GM13977 (cell line): ENCODE results near the gene EFCAB8.

Experiments
- DNase-seq: peaks from one replicate; pipeline ENCODE4 v3.0.0; 2012; ENCODE audit warnings: low spot score
- in situ Hi-C: fragments of 300-500 bp; cut with MboI; formaldehyde crosslinking; loops from one replicate; pipeline ENCODE4 v1.12.0; 2022; ENCODE audit warnings: low sequenced_read_pairs, low pct_unique_long_range_greater_than_20kb, mixed read lengths, inconsistent platforms; ENCODE audit not compliant: unreplicated experiment
- TF ChIP-seq, protein P1 (sequence below): IDR thresholded peaks from 2 replicates; pipeline ENCODE4 v1.5.1; 2012; ENCODE audit warnings: mild to moderate bottlenecking, control low read depth; ENCODE audit not compliant: insufficient read depth; ENCODE audit errors: extremely low read depth, missing control alignments

Gene EFCAB8

DNA sequence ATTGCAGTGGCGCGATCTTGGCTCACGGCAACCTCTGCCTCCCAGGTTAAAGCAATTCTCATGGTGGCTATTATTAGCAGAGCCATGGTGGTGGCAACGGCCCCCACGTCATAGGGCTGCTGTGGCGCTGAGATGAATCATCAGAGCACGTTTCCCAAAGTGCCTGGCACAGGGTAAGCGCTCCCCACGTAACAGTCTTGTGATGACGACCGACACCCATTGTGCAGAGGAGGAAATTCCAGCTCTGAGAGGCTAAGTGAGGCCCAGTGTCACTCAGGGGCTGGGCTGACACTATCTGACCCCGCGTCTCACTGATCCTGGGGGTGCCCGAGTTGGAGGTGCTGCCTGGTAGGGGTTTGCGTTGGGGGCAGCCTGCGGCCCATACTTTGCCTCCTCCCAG lies 129.3 kb downstream of the EFCAB8 start:
- DNase-seq, result no peak

DNA sequence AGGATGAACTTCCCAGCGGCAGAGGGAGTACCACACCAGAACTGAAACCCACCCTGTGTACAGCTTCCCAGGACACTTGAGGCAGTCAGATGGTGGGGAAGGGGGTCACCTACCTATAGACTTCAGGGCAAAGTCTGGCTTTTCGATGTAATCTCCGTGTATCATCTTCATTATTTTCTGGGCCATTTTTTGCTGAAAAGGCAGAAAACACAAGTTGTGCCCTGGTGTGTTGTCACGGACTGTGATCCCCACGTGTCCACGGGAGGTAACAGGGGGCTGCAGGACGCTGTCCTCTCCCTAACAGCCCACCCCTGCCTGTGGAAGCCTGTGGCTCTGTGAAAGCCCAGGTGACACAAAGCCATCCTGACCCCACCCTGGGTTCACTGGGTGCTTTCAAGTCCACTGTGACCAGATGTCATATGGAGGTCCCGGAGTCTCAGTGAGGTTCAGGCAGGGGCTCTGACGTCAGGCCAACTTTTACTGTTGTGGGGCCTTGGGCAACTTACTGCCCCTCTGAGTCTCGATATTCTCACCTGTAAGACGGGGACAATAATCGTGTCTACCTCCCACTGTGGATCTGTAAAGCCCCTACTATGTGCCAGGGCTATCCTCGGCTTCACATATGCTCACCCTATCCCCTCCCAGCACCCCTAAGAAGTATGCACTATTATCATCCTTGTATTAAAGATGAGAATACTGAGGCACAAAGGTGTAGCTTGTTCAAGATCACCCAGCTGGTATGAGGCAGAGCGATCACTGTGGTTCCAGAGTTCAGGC lies 131.0 kb downstream of the EFCAB8 start:
- TF ChIP-seq, protein P1, sequence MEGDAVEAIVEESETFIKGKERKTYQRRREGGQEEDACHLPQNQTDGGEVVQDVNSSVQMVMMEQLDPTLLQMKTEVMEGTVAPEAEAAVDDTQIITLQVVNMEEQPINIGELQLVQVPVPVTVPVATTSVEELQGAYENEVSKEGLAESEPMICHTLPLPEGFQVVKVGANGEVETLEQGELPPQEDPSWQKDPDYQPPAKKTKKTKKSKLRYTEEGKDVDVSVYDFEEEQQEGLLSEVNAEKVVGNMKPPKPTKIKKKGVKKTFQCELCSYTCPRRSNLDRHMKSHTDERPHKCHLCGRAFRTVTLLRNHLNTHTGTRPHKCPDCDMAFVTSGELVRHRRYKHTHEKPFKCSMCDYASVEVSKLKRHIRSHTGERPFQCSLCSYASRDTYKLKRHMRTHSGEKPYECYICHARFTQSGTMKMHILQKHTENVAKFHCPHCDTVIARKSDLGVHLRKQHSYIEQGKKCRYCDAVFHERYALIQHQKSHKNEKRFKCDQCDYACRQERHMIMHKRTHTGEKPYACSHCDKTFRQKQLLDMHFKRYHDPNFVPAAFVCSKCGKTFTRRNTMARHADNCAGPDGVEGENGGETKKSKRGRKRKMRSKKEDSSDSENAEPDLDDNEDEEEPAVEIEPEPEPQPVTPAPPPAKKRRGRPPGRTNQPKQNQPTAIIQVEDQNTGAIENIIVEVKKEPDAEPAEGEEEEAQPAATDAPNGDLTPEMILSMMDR, result no peak
- in situ Hi-C loops, result no loop called here
- no peak for DNase-seq

More for the DNA sequence above, 129.3 kb downstream of the EFCAB8 start:
- in situ Hi-C loops, result no loop called here
- TF ChIP-seq, protein P1, result no peak

DNA sequence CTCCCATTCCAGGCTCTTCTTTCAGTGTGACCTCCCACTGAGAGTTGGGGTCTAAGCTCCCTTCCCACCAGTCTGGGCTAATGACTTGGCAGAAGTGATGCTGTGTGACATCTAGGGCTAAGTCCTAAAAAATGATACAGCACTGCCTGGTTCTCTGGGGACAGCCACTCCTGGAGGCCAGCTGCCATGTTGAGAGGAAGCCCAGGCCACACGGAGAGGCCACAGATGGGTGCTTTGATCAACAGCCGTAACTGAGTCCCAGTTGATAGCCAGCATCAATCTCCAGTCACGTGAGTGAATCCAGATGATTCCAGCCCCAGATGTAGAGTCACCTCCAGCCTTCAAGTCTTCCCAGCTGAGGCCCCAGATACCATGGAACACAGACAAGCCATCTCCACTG lies 131.7 kb downstream of the EFCAB8 start:
- in situ Hi-C loops, result no loop called here
- TF ChIP-seq, protein P1, result no peak
- DNase-seq, result no peak

DNA sequence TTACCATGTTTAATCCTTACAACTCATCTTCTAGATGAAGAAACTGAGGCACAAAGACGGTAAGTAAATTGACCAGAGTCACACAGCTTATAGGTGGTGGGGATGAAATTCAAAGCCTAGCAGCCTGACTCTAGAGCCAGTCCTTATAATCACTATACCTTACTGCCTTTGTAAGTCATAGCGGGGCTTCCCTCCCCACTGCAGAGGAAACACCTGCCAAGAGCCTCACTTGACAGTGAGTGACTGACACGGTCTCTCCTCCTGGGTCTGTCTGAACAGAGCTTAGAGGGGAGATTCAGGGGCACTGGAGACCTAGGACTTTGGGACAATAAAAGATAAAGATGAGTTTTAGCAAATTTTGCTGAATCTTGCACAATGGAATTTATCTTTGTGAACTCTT lies 132.7 kb downstream of the EFCAB8 start:
- no peak for DNase-seq
- in situ Hi-C loops, result no loop called here
- TF ChIP-seq, protein P1, result no peak

DNA sequence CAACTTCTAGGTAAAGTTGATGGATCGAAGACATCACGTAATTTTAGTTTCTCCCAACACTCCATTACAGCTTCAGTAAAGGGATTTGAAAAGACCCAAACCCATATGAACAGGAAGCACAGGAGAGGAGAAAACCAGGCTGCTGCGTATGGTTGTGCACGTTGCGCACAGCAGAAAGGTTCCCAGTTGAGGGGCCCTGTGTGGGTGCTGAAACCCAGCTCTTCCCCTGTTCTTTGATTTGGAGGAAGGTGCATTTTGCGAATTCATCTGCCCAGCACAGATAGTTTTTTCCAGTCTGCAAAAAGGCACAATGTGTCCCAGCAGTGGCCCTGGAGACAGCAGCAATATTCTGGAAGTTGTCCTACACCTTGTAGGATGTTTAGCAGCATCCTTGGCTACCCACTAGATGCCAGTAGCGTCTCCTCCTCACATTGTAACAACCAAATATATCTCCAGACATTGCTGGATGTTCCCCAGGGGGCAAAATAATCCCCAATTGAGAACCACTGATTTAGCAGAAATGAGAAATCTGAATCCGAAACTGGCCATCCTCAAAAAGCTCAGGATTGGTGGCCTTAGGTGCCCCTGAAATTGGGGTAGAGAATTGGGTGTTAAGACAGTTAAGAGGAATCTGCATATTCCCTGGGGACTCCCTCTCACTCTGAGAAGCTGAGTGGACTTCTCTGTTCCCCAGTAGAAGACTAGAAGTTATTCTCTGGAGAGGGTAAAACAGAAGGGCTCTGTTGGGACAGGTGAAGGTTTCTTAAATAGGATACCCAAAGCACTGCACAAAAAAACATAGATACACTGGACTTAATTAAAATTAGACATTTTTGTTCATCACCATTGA lies 133.3 kb downstream of the EFCAB8 start:
- TF ChIP-seq, protein P1, result no peak
- in situ Hi-C loops, result no loop called here
- DNase-seq, result no peak

DNA sequence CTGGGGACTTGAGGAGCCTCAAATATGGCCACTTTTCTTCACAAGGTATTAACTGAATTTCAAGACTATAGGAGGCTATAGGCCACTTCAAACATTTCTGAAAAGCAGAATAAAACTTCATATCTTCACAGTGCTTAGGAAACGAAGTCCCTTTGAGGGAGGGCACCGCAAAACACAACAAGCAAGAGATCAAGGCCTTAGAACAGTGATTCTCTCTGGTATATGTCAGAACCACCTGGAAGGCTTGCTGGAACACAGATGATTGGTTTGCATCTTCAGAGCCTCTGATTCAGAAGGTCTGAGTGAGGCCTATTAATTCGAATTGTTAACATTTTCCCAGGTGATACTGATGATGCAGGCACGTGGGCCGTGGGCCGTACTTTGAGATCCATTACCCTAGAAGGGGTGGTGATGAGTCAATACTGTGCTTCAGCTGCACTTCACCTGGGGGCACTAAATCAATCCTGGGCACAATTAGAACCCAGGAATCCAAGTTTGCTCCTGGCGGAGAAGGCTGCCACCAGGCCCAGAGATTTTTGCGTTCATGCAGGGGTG lies 134.8 kb downstream of the EFCAB8 start:
- TF ChIP-seq, protein P1, result no peak
- in situ Hi-C loops, result no loop called here

More for the DNA sequence above, 134.8 kb downstream of the EFCAB8 start:
- no peak for DNase-seq
